Measurements from ENCODE around the gene PHLDA2. TPM values are rescaled to one million over a fixed set of nuclear protein-coding genes. Genes with fewer than 3 reads are reported as not detected.

PHLDA2 gene
- total and polyA plus RNA-seq, 2 of the 13 experiments (the other 11 are each of a cell fraction or from before 2014, with no cell fraction given) = 0.55 to 0.78 TPM

DNA sequence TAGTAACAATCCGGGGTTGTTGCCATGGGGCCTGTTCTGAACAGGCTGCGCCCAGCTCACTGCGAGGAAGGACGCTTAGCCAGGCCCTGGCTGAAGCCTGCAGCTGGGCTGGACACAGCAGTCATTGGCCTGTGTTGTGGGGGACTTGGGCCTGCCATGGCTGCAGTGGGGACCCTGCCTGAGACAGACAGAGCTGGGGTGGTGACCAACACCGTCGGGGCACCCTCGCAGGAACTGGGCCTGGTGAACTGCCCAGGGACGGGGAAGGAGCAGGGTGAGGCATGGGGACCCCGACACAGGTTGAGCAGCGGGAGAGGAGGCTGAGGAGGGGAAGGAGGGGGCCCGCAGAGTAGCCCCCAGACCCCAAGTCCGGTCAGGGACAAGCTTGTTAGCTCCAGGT, 8.9 kb downstream of the PHLDA2 start:
- no peak overlapping the region for H2AFZ ChIP-seq (ENCODE audit: low read length)
- CTCF ChIA-PET (ENCODE audit: low intra/inter-chr PET ratio, low total read pairs) = no interaction called here
- no peaks in the 10 kb centered on the region for H3K27me3 ChIP-seq (ENCODE audit: control insufficient read depth in 1 of 2, insufficient read depth in 2 of 2, low read length in 2 of 2)
- H3K36me3 ChIP-seq (replicated peaks in 1 of 2; ENCODE audit: control insufficient read depth in 1 of 2, insufficient read depth in 2 of 2, low read length in 2 of 2) = no peaks in the 10 kb centered on the region
- no peak overlapping the region for H3K27ac ChIP-seq (ENCODE audit: extremely low read length, insufficient read depth, low read length)
- no peak overlapping the region for H3K9ac ChIP-seq (ENCODE audit: insufficient read depth, low read depth, low read length)
- peaks cover 9% of the 10 kb centered on the region for H3K4me1 ChIP-seq (ENCODE audit: insufficient read depth, low read length)
- no TSS peak for BruUV-seq (replicated peaks)
- FAIRE-seq (no peak), ATAC-seq (no peak), DNase-seq (ENCODE audit: low spot score) (no peak)
- no peak overlapping the region for H3K4me2 ChIP-seq (ENCODE audit: low read depth, low read length)
- 0 out of 2 replicates have a peak, but pooled peaks cover 2% of the 10 kb centered on the region for H4K20me1 ChIP-seq (ENCODE audit: insufficient read depth, low read length)
- 90% methylated on average over 10 of the region's 12 CpGs for WGBS (ENCODE audit: low lambda C conversion rate)
- no peaks in the 10 kb centered on the region for H3K9me3 ChIP-seq (ENCODE audit: low read length)
- no peak overlapping the region for H3K4me3 ChIP-seq (replicated peaks in 1 of 3; ENCODE audit: insufficient read depth in 1 of 3, low read depth in 2 of 3, low read length in 3 of 3)
- in situ Hi-C loops (cut with HindIII; ENCODE audit: extremely low pct_ligation_motif_present, low pct_unique_long_range_greater_than_20kb) = no loop called here
- H3K79me2 ChIP-seq (ENCODE audit: insufficient read depth, low read length) = no peaks in the 10 kb centered on the region
- POLR2A ChIA-PET = no interaction called here
- intact Hi-C loops (cut with micrococcal nuclease; ENCODE audit: unreplicated experiment) = no loop called here
- no peak for TF ChIP-seq RBFOX2 (IDR thresholded peaks at IDR 0.05; ENCODE audit: low read depth, low read length)
- TF ChIP-seq, protein P1, sequence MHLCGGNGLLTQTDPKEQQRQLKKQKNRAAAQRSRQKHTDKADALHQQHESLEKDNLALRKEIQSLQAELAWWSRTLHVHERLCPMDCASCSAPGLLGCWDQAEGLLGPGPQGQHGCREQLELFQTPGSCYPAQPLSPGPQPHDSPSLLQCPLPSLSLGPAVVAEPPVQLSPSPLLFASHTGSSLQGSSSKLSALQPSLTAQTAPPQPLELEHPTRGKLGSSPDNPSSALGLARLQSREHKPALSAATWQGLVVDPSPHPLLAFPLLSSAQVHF (CRISPR knock-in tag; IDR thresholded peaks at IDR 0.05) = no peak
- TF ChIP-seq RELA (CRISPR knock-in tag; IDR thresholded peaks at IDR 0.05) = no peak
- TF ChIP-seq AGO2 (optimal IDR thresholded peaks at IDR 0.05; ENCODE audit: low read depth, low read length) = peak; percentile 46
- TF ChIP-seq ZNF24 (IDR thresholded peaks at IDR 0.05) = no peak
- TF ChIP-seq RBM22 (optimal IDR thresholded peaks at IDR 0.05; ENCODE audit: low read length) = peak; percentile 24
- TF ChIP-seq, protein P2, sequence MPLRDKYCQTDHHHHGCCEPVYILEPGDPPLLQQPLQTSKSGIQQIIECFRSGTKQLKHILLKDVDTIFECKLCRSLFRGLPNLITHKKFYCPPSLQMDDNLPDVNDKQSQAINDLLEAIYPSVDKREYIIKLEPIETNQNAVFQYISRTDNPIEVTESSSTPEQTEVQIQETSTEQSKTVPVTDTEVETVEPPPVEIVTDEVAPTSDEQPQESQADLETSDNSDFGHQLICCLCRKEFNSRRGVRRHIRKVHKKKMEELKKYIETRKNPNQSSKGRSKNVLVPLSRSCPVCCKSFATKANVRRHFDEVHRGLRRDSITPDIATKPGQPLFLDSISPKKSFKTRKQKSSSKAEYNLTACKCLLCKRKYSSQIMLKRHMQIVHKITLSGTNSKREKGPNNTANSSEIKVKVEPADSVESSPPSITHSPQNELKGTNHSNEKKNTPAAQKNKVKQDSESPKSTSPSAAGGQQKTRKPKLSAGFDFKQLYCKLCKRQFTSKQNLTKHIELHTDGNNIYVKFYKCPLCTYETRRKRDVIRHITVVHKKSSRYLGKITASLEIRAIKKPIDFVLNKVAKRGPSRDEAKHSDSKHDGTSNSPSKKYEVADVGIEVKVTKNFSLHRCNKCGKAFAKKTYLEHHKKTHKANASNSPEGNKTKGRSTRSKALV (CRISPR knock-in tag; IDR thresholded peaks at IDR 0.05) = no peak

Measured in HepG2 (cell line).